KOPT-K1 (cell line): ENCODE results near the gene CBLN2.

Source experiments
- H3K27ac ChIP-seq: fragments of 200-600 bp; sonication (generic); 2 replicates; pipeline ENCODE4 v1.5.1; 2016; ENCODE audit warnings: antibody characterized with exemption, mild to moderate bottlenecking, low read depth, low read length; ENCODE audit not compliant: poor library complexity, severe bottlenecking
- H3K36me3 ChIP-seq: fragments of 200-600 bp; sonication (generic); 2 replicates; pipeline ENCODE4 v1.5.1; 2017; ENCODE audit warnings: antibody characterized with exemption, mild to moderate bottlenecking, low read length, moderate library complexity; ENCODE audit not compliant: insufficient read depth
- H3K9me3 ChIP-seq: fragments of 200-600 bp; sonication (generic); 2 replicates; pipeline ENCODE4 v1.5.1; 2017; ENCODE audit warnings: antibody characterized with exemption, low read length, mild to moderate bottlenecking; ENCODE audit not compliant: insufficient read depth, poor library complexity, severe bottlenecking

The CBLN2 gene

DNA sequence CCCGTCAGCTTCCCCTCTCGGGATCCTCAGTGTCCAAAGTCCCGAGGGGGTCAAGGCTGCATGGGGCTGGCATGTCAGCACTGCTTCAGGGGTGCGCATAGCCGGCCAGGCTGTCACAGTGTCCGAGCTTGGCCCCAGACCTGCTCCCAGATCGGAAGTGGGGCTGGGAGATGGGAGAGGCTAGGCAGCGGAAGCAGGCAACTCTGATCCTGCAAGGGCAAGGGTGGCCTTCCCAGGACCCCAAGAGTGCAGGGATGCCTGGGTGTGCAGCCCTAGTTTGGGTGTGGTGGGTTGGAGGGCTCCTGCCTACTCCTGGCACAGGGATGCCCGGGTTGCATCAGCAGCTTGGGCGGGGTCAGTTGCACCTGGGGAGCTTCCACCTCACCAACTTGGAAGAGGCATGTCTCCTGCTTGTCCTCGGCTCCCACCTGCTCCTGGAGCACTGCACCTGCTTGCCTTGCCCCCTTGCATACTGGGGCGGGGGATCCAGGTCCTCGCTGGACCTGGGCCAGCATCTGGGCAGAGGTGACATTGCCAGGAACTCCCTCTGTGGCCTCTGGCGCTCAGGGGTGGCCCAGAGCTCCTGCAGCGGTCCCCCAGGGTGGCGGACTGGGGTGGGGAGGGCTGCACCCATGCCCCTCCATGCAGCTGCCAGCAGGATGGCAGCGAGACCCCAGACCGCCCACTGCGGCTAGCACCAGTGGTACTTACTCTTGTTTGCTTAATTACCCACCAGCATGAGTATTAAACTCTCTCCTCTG lies 41.3 kb downstream of the CBLN2 start:
- H3K9me3 ChIP-seq: no peaks in the 10 kb centered on the region
- no peaks in the 10 kb centered on the region for H3K36me3 ChIP-seq
- H3K27ac ChIP-seq: no peak overlapping the region

DNA sequence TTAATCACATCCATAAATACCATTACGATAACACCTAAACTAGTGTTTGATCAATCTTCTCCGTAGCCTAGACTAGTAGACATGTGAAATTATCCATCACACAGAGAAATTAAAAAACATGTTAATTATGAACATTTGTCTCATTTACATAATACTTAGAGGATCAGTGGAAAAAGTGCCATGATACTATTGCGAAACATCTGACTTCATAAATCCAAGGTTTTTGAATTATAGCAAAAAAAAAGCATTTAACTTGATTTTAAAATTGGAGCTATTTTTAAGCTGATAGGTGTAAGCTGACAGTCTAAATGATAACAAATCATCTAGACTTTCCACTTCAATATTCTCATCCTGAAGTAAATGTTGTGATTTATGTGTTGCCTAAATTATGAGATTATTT lies 51.6 kb downstream of the CBLN2 start:
- Histone ChIP-seq H3K9me3 (no peaks in the 10 kb centered on the region), H3K27ac (no peak overlapping the region), H3K36me3 (no peaks in the 10 kb centered on the region)
